CMK (cell line): ENCODE data around the gene SLC7A14.
"Not testable (repeated sequence)": the region's sequence is repeated elsewhere in the genome, so short reads cannot be mapped to it uniquely, and the experiment has no call there.

Experiments used
- DNase-seq: peaks from one replicate; pipeline ENCODE4 v3.0.0-alpha.2; 2010; ENCODE audit warnings: low read depth

The SLC7A14 gene

GRCh38 chr3:170593634-170594033, 7.8 kb upstream of the SLC7A14 start:
- no peak for DNase-seq

- no peak for DNase-seq
Observed at GRCh38 chr3:170589113-170589512, 3.2 kb upstream of the SLC7A14 start.

- DNase-seq: no peak
Observed at GRCh38 chr3:170585008-170585936, 603 bp downstream of the SLC7A14 start.

DNA sequence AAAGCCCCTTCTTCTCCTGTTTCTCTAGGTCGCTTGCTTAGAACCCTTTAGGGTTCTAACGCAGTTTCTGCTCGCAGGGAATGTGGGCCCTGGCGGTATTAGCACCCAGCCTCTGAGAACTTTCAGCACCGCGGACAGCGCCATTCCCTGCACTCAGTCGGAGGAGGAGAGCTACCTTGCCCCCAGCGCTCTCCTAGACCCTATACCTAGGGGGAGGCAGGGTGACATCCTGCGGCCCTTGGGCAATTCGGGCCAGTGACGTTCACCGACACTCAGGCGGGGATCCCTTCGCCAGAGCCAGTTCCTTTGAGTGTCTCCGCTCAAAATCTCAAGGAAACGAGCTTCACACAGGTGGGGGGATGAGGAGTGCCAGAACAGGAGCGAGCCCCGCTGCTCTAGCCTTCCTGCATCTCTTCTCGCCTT, 1.3 kb downstream of the SLC7A14 start:
- no peak for DNase-seq

DNA sequence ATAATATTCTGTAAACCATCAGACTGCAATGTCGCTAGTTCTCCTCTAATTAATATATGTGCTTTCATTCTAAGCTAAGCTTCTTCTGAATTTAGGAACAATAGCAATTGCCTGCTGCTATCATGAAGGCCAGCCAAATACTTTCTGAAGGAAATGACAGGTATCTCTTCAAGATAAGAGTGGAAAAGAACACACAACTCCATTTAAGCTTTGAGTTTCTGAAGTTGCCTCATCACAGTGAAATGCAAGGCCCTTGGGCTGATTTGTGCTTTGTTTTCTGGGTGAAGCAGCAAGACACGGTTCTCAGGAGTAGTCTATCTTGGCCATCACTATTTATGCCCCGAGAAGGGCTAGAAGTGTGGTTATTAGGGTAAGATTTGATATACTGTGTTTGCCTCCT, 6.2 kb downstream of the SLC7A14 start:
- DNase-seq: no peak

- DNase-seq: no peak
Observed at GRCh38 chr3:170572665-170573253, 13.1 kb downstream of the SLC7A14 start.

- not testable (repeated sequence) for DNase-seq
Observed at GRCh38 chr3:170567598-170567997, 18.3 kb downstream of the SLC7A14 start.

- DNase-seq: no peak
Observed at GRCh38 chr3:170566413-170566812, 19.5 kb downstream of the SLC7A14 start.

- DNase-seq: no peak
Observed at GRCh38 chr3:170565495-170565894, 20.4 kb downstream of the SLC7A14 start.

GRCh38 chr3:170564664-170565063, 21.2 kb downstream of the SLC7A14 start:
- no peak for DNase-seq

DNA sequence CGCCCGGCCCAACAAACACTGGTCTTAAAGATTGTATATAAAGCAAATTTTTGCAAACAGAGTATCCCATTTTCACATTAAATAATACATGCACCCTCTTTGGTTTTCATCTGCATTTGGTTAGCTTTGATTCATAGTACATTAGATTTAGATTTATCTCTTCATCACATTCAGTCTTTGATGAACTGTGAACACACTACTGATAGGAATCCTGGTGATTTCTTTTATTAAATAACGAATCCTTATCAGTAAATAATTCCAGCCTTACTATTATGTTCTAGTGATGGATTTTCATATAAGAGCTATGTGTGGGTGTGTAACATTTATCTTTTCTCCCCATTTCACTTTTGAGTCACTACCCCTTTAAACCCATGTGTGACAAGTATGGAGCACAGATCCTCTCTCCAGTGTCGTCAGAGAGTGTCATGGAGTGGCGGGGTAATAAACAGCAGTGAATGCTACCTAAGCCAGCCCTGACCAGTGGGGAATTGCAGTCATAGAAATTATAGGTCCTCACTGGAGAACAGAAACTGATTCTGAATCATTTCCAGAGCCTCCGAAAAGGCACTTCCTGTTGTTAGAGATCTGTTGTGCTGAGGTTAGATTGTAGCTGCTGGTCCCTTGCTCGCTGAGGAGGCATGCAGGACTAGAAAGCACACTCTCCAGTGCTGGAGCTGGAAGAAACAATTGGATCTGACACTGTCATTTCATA, 22.0 kb downstream of the SLC7A14 start:
- DNase-seq: no peak

- DNase-seq: no peak
Observed at GRCh38 chr3:170562080-170562479, 23.8 kb downstream of the SLC7A14 start.

DNA sequence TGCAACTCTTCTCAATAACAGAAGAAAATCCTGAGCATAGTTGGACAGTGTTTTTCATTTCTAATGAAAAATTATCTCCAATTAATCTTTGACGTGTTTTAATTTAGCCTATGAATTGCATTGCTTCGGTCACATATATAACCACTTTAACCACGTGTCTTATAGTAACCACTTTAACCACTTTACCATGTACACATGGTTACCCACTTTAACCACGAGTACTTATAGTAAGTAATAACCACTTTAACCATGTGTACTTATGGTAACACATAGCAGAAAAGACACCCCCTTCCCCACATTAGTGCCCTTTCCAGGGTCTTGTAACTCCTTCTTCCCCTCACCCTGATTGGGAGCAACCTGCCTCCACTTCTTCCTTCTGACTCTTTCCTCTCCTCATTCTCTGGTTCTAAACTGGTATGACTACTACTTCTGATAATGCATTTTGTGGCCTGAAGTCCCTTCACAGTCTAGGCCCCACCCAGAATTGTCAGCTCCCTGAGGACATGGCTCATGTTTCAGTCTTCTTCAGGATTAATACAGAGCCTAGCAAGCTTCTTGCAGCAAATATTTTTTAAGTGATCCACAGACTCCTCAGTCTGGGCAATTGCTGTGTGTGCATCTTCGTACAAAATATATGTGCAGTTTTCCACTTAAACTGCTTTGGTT, 25.0 kb downstream of the SLC7A14 start:
- DNase-seq: no peak

DNA sequence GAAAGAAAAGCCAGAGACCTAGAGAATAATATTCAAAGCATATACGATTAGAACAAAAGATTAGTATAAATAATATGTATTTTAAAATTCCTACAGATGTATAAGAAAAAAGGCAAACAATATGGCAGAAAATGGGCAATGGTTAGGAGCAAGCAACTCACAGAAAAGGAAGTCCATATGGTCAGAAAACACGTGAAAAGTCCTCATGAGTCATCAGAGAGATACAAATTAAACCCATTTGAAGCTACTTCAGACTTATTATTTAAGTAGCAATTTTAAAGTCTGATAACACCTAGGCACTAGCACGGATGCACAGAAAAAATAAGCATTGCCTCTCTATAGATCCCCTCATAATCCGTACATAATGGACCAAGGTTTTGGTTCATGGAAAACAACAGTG, 25.6 kb downstream of the SLC7A14 start:
- DNase-seq: no peak

DNA sequence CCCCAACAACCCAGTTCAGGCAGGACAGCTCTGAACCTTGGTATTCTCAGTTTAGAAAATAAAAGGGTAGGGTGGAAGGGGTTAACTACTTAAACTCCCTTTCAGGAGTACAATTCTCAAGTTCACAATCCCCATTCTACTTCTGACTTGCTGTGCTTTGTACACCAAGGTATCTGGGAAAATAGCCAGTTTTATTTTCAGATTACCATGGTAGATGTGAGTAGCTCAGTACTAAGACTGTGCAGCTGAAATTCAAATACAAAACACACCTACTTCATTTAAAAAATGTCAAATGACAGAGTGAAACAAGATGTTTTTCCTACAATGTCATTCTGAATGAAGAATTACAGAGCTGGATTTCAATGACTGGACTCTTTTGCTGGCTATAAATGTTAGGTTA, 27.4 kb downstream of the SLC7A14 start:
- DNase-seq: no peak

- DNase-seq: no peak
Observed at GRCh38 chr3:170555329-170555728, 30.5 kb downstream of the SLC7A14 start.

- DNase-seq: no peak
Observed at GRCh38 chr3:170553788-170554757, 31.8 kb downstream of the SLC7A14 start.

- DNase-seq: no peak
Observed at GRCh38 chr3:170551252-170551651, 34.6 kb downstream of the SLC7A14 start.

- no peak for DNase-seq
Observed at GRCh38 chr3:170542704-170543103, 43.2 kb downstream of the SLC7A14 start.

GRCh38 chr3:170539897-170540296, 46.0 kb downstream of the SLC7A14 start:
- no peak for DNase-seq

DNA sequence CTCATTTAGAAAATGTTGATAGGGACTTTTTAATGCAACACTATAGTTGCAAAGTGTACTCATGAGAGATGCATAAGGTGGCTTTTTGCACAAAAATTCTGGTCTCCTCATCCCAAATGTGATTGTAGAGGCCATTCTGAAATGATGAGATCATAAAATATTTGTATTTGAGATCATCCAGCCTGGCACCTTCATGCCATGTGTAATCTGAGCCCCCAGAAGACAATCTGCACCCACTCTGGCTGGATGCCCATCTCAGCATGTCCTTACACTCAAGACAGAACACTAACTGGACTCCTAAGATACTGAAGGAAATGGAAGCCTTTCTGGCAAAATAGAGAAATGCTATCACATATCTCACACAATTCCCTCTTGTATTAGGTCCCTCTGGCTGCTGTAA, 49.2 kb downstream of the SLC7A14 start:
- DNase-seq: no peak
